SK-N-SH (cell line): ENCODE results near the gene CYP27B1. TPM values are rescaled to one million over a fixed set of nuclear protein-coding genes. Genes with fewer than 3 reads are reported as not detected.

Experiments
- CTCF ChIA-PET: fragments of 300-600, 350-600 bp; formaldehyde crosslinking; extraction: SDS; loops from one replicate; lab custom pipeline; 2021; lab: Yijun Ruan, JAX
- POLR2A ChIA-PET: fragments of 350-600 bp; sonication (Branson Sonifier 250); formaldehyde crosslinking; extraction: SDS; loops from one replicate; lab custom pipeline; 2020; ENCODE audit warnings: antibody characterized with exemption, inconsistent platforms; lab: Yijun Ruan, JAX
- DNase-seq: peaks from one replicate; pipeline ENCODE4 v3.0.0; 2012
- H2AFZ ChIP-seq: fragments of 200-600 bp; sonication (generic); 2 replicates; pipeline ENCODE4 v1.8.1; 2016; ENCODE audit warnings: antibody characterized with exemption, mild to moderate bottlenecking, low read depth
- H3F3A ChIP-seq: fragments of 200-600 bp; sonication (generic); replicated peaks from 2 replicates; pipeline ENCODE3; 2016; ENCODE audit warnings: antibody characterized with exemption, mild to moderate bottlenecking; ENCODE audit not compliant: insufficient read depth
- H3K27ac ChIP-seq, 2 experiments: fragments of 200-500 bp in 1 of 2; fragments of 200-600 bp in 1 of 2; sonication (Bioruptor generic) in 1 of 2; sonication (generic), shearing (Covaris generic) in 1 of 2; 2 replicates each; pipeline versions ENCODE4 v1.5.1 to v1.6.1; 2014 to 2016; ENCODE audit warnings: low read depth in 2 of 2, inconsistent platforms in 1 of 2, low read length in 1 of 2, mild to moderate bottlenecking in 1 of 2, mixed read lengths in 1 of 2
- H3K27me3 ChIP-seq: fragments of 200-600 bp; sonication (generic), shearing (Covaris generic); 2 replicates; pipeline ENCODE4 v1.6.1; 2016; ENCODE audit warnings: mixed run types; ENCODE audit not compliant: insufficient read depth
- H3K36me3 ChIP-seq, 2 experiments: fragments of 200-500 bp in 1 of 2; fragments of 200-600 bp in 1 of 2; sonication (Bioruptor generic) in 1 of 2; sonication (generic) in 1 of 2; replicated peaks in 1 of 2; 2 replicates each; pipeline versions ENCODE3 to v1.5.1; 2014 to 2016; ENCODE audit warnings: low read length in 1 of 2, mild to moderate bottlenecking in 1 of 2; ENCODE audit not compliant: insufficient read depth in 2 of 2, control insufficient read depth in 1 of 2
- H3K4me1 ChIP-seq, 2 experiments: fragments of 200-500 bp in 1 of 2; fragments of 200-600 bp in 1 of 2; sonication (Bioruptor generic) in 1 of 2; sonication (generic), shearing (Covaris generic) in 1 of 2; 2 replicates each; pipeline versions ENCODE4 v1.5.1 to v1.6.1; 2014 to 2016; ENCODE audit warnings: low read depth in 1 of 2, low read length in 1 of 2, mixed run types in 1 of 2; ENCODE audit not compliant: insufficient read depth in 2 of 2, control insufficient read depth in 1 of 2
- H3K4me2 ChIP-seq: fragments of 200-600 bp; sonication (generic), shearing (Covaris generic); 2 replicates; pipeline ENCODE4 v1.6.1; 2017; ENCODE audit warnings: mixed run types
- H3K4me3 ChIP-seq, 2 experiments: fragments of 200-500 bp in 1 of 2; fragments of 200-600 bp in 1 of 2; sonication (Bioruptor generic) in 1 of 2; sonication (generic), shearing (Covaris generic) in 1 of 2; 2 replicates each; pipeline versions ENCODE4 v1.5.1 to v1.8.1; 2014 to 2016; ENCODE audit warnings: low read depth in 2 of 2, inconsistent platforms in 1 of 2, low read length in 1 of 2, mild to moderate bottlenecking in 1 of 2, mixed read lengths in 1 of 2, moderate library complexity in 1 of 2
- H3K79me2 ChIP-seq: fragments of 200-600 bp; sonication (generic); 2 replicates; pipeline ENCODE4 v1.8.1; 2017; ENCODE audit warnings: mild to moderate bottlenecking; ENCODE audit not compliant: insufficient read depth
- H3K9ac ChIP-seq: fragments of 200-600 bp; sonication (generic); 2 replicates; pipeline ENCODE4 v1.6.1; 2017; ENCODE audit warnings: mixed run types
- H3K9me2 ChIP-seq: fragments of 200-600 bp; sonication (generic); 2 replicates; pipeline ENCODE4 v1.6.1; 2017; ENCODE audit warnings: mixed run types
- H3K9me3 ChIP-seq: fragments of 200-600 bp; sonication (generic); 2 replicates; pipeline ENCODE4 v1.6.1; 2017; ENCODE audit warnings: mixed run types, mild to moderate bottlenecking, moderate library complexity
- H4K20me1 ChIP-seq: fragments of 200-600 bp; sonication (generic); 2 replicates; pipeline ENCODE4 v1.6.1; 2017; ENCODE audit warnings: mild to moderate bottlenecking, mixed run types; ENCODE audit not compliant: insufficient read depth
- CTCF ChIP-seq: fragments of 200-600 bp; sonication (generic); IDR thresholded peaks from 2 replicates; pipeline ENCODE4 v1.6.1; 2017; ENCODE audit warnings: antibody characterized with exemption, mild to moderate bottlenecking, moderate library complexity
- FOSL2 ChIP-seq: IDR thresholded peaks from 2 replicates; pipeline ENCODE4 v1.4.0; 2012; ENCODE audit warnings: low read depth, mild to moderate bottlenecking, moderate library complexity, borderline replicate concordance
- GATA2 ChIP-seq: sonication (generic); formaldehyde crosslinking; IDR thresholded peaks from 2 replicates; pipeline ENCODE4 v1.5.0; 2020; ENCODE audit warnings: mild to moderate bottlenecking, missing genetic modification reagents
- RAD21 ChIP-seq: IDR thresholded peaks from 2 replicates; pipeline ENCODE4 v1.6.1; 2012; ENCODE audit warnings: mild to moderate bottlenecking, low read length
- REST ChIP-seq: IDR thresholded peaks from 2 replicates; pipeline ENCODE4 v1.6.1; 2012; ENCODE audit warnings: mild to moderate bottlenecking, low read depth, low read length, moderate library complexity
- SMC3 ChIP-seq: IDR thresholded peaks from 2 replicates; pipeline ENCODE4 v1.6.1; 2012; ENCODE audit warnings: low read depth, low read length, improper control_type of control experiment
- TAF1 ChIP-seq: IDR thresholded peaks from 2 replicates; pipeline ENCODE4 v1.6.1; 2012; ENCODE audit warnings: low read depth, mild to moderate bottlenecking, low read length, moderate library complexity, borderline replicate concordance
- TEAD4 ChIP-seq: IDR thresholded peaks from 2 replicates; pipeline ENCODE4 v1.4.0; 2012; ENCODE audit warnings: mild to moderate bottlenecking, borderline replicate concordance; ENCODE audit not compliant: insufficient read depth
- ZBTB33 ChIP-seq: IDR thresholded peaks from 2 replicates; pipeline ENCODE4 v1.4.0; 2012; ENCODE audit warnings: low read depth, borderline replicate concordance
- WGBS: methylation state at CpG from one replicate; pipeline ENCODE4 v1.1.6; 2017; ENCODE audit warnings: low lambda C conversion rate; 5-methylcytosine and 5-hydroxymethylcytosine counted together
- polyA plus RNA-seq, 3 experiments: library from polyadenylated mRNA; depleted of rRNA; stranded (reverse); fragments of >200 nt; gene quantifications; 2 replicates each; pipeline ENCODE4 v1.2.3, GENCODE V29; 2012

The CYP27B1 gene
- polyA plus RNA-seq, 1 of the 3 experiments (the other 2 are of a cell fraction), result 1.7 TPM

GRCh38 chr12:57803319-57803893 is 36.5 kb upstream of the CYP27B1 start:
- TF ChIP-seq ZBTB33 (no peak), SMC3 (peak; percentile 63), REST (no peak), GATA2 (no peak), FOSL2 (no peak), RAD21 (peak; percentile 64), TEAD4 (no peak), CTCF (peak; percentile 79), TAF1 (no peak)
- H3K9me2 ChIP-seq, result no peaks in the 10 kb centered on the region
- H3K4me1 ChIP-seq, result no peaks in the 10 kb centered on the region; a peak in 1 of 4 replicates
- peaks cover 7% of the 10 kb centered on the region for H3F3A ChIP-seq
- peak; percentile 68 for DNase-seq
- CTCF ChIA-PET, result interaction anchor here (0.9 to 12.0 kb wide), 18 partner anchors 9 to 104 kb away, joined by 3 to 96 read pairs (median 6); partner anchors contain the start of genes AVIL and TSFM
- no peaks in the 10 kb centered on the region for H4K20me1 ChIP-seq
- no peak overlapping the region for H3K4me2 ChIP-seq
- POLR2A ChIA-PET, result no interaction called here
- peaks cover 21 to 63% of the 10 kb centered on the region in 2 experiments for H3K36me3 ChIP-seq
- WGBS, result 56% methylated on average over 8 of the region's 9 CpGs
- H3K4me3 ChIP-seq, result no peak overlapping the region
- no peak overlapping the region for H3K9ac ChIP-seq
- no peak overlapping the region for H3K27ac ChIP-seq
- H2AFZ ChIP-seq, result no peak overlapping the region
- H3K27me3 ChIP-seq, result no peaks in the 10 kb centered on the region
- H3K9me3 ChIP-seq, result no peaks in the 10 kb centered on the region
- H3K79me2 ChIP-seq, result no peaks in the 10 kb centered on the region
